Stimulated activated CD4-positive, alpha-beta T cell treated with anti-CD3 and anti-CD28 coated beads, Interleukin-2, amount 100 ng/mL, for 48 hours (primary cell): Measurements from ENCODE around the gene ZBTB24.
A peak's percentile ranks its signal among the peaks of the same experiment; 100 is the strongest.

Experiments used
- DNase-seq, 2 donors: peaks; one replicate each; pipeline ENCODE4 v3.0.0-alpha.2; 2020

Gene ZBTB24

DNA sequence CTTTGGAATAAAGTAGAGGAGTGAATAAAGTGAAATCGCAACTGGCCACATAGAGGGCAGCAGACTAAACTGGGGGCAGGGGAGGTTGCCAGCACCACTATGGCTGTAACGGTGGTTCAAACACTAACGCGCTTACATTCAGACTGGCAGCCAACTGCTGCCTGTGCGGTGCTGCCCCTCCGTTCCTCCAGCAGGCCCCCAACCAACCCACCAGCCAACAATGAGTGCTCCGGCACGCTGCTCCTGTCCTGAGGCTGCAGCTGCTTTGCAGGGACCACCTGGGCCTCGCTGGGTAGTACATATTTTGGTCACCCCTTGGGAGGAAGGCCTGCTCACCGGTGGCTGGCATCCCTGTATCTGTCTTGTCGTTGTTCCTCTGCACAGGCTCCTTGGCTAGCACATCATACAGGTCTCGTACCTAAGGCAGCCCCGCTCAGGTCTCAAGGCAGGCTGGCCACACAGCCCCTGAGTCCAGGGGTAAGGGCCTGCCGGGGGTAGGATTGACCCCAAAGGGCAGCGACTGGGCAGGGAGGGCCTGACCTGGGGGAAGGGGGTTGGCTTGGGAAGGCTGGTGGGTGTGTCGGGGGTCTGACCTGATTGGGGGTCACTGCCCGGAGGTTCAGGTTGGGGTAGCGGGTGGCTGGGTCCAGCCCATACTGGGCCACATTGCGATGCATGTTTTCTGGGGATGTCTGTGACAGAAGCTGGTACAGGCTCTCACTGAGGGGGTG lies 33.8 kb downstream of the ZBTB24 start:
- DNase-seq, result no peak

DNA sequence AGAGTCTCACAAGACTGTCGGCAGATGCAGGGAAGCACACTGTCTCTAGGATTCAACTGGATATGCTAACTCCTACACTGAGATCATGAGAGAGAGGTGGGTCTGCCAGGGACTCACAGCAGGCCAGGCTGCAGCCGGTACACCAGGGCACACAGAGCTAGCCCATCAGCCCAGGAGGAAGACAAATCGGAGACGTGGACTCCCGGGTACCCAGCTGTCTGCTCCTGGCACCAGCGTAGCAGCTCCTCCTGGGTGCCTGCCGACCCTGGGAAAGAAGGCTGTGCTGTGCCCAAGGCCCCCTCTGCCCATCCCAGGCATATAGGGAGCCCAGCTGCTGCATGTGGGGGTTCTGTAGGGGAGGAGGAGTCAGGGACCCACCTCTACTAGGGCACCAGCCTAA lies 34.4 kb downstream of the ZBTB24 start:
- no peak for DNase-seq

DNA sequence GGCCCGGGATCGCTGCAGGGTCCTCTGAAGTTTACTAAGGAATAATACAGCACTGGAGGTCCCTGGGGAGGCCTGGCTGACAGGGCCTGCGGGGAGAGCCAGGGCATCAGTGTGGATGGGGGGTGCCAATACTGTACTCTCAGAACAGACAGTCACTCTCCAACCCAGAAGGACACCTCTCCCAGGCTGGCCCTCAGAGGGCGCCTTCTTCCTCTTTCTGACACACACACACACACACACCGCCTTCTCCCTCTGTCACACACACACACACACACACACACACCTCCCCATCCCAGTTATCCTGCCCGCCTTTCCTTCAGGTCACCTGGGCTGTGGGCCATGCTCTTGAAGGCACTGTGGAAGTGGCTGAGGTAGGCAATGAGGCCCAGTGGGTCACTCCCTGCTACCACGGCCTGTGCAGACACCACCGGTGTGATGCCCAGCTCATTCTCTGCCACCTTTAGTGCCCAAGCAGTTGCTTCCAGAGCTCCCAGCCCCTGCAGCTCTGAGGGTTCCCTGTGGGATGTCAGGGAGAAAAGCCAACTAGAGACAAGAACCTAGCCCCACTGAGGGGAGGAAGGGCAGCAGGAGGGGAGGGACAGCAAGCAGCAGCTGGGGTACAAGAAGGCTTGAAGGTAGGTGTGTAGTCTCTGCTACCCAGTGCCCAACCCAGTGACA lies 35.0 kb downstream of the ZBTB24 start:
- DNase-seq, result no peak

DNA sequence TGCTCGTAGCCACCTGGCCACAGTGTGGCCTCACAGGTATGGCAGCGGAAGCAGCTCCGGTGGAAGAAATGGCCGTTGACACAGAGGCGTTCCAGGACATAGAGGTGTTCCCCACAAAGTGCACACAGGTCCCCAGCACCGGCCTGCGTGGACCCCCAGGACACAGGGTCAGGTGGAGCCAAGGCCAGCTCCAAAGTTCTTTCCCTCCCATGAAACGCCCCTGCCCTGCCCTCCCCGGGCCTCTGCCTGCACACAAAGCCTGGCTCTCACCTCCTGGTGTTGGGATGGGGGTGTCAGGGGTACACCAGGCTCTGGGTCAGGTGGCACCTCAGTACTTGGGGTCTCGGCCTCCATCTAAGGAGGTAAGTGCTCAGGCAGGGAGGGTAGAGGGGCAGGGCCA lies 35.9 kb downstream of the ZBTB24 start:
- DNase-seq, result no peak

DNA sequence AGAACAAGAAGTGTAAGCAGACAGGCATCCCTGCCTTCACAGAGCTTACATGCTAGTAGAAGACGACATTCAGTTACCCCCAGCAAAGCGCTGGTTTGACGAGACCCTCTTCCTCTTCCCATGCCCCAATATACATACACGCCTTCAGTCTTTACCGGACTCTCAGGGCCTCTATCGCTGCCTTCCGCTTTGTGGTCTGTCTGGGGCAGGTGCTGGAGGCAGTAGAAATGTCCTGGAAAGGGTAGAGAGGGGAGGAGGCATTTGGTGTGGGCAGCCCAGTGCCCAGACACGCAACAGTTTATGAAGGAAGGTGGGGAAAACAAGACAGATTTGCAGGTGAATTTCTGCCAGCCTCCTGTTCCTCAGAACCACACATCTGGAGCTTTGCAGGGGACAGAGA lies 36.5 kb downstream of the ZBTB24 start:
- no peak for DNase-seq

DNA sequence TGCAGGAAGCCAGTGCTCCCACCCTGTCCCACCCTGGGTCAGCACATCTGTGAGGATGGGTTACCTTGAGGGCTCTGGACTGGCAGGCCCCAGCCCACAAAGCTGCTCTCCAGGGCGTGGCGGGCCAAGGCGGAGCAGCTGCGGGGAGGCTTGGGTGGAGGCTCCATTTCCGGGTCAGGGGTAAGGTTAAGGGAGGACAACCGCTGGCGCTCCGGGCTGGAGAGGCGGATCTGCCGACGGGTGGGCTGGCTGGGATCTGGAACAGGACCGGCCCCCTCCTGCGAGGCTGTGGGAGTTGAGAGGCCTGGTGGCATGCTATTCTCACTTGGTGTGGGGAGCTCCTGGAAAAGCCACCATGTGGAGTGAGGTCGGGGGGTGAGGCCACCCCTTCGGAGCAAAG lies 36.9 kb downstream of the ZBTB24 start:
- DNase-seq, result no peak

DNA sequence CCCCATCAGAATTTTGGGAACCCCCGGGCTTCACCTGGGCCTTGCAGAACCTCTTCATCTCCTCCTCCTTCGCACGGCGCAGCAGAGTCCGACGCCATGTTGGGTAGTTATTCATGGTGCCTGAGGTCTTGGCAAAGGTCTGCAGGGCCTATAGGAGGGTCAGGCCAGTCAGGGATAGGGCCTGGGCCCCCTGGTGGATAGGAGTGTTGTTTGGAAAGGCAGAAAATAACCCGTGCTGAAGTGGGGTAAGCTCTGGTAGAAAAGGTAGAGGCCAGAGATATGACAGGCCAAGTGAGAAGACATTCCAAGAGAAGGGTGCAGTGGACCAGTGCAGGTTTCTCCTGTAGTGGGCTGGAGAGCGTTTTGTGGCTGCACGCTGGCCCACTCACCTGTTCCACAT lies 37.6 kb downstream of the ZBTB24 start:
- no peak for DNase-seq

DNA sequence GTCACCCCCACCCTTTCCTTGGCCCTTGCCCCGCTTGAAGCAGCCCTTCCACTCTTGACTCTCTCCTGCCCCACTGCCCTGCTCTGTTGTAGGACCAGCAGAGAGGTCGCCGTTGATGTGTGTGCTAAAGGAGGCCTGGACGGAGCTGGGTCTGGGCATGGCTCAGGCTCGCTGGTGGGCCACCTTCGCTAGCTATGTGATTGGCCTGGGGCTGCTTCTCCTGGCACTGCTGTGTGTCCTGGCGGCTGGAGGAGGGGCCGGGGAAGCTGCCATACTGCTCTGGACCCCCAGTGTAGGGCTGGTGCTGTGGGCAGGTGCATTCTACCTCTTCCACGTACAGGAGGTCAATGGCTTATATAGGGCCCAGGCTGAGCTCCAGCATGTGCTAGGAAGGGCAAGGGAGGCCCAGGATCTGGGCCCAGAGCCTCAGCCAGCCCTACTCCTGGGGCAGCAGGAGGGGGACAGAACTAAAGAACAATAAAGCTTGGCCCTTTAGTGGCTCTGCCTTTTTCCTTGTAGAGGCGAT lies 39.5 kb downstream of the ZBTB24 start:
- no peak for DNase-seq

DNA sequence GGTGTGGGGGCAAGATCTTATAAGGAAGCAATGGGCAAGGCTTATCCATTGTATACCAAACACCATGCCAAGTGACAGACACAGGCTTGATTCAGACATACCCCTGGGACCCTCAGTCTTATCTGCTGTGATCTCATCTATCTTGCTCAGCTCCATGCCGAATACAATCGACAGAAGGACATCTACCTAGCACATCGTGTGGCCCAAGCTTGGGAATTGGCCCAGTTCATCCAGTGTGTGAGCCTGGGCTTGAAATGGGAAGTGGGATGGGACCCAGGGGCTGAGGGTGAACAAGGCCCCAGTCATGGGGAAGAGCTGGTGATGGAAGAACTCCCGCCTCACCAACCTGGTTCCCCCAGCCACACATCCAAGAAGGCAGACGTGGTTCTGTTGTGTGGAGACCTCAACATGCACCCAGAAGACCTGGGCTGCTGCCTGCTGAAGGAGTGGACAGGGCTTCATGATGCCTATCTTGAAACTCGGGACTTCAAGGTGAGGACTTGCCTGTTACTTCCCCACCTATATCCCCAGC lies 40.6 kb downstream of the ZBTB24 start:
- DNase-seq, result no peak

DNA sequence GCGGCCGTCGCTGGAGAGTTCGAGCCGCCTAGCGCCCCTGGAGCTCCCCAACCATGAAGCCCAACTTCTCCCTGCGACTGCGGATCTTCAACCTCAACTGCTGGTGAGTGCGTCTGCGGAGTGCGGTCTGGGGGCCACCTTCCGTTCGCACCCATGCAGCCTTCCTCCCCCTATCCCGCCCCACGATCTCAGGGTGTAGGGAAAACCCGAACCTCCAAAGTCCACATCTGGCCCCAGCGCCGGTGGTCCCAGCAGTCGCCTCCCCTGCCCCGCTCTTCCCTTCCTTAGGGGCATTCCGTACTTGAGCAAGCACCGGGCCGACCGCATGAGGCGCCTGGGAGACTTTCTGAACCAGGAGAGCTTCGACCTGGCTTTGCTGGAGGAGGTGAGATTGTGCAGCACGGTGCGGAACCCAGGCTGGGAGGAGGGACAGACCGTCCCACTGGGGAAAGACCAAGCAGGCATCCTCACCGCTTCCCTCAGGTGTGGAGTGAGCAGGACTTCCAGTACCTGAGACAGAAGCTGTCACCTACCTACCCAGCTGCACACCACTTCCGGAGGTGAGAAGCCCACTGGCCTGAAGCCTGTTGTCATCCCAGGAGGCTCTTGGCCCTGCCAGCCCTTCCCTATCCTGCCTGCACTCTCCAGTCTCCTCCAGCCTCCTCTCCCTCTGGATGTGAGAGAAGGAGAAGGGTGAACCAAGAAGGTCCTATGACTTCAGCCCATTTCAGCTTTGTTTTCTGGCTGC lies 41.8 kb downstream of the ZBTB24 start:
- DNase-seq, result no peak

DNA sequence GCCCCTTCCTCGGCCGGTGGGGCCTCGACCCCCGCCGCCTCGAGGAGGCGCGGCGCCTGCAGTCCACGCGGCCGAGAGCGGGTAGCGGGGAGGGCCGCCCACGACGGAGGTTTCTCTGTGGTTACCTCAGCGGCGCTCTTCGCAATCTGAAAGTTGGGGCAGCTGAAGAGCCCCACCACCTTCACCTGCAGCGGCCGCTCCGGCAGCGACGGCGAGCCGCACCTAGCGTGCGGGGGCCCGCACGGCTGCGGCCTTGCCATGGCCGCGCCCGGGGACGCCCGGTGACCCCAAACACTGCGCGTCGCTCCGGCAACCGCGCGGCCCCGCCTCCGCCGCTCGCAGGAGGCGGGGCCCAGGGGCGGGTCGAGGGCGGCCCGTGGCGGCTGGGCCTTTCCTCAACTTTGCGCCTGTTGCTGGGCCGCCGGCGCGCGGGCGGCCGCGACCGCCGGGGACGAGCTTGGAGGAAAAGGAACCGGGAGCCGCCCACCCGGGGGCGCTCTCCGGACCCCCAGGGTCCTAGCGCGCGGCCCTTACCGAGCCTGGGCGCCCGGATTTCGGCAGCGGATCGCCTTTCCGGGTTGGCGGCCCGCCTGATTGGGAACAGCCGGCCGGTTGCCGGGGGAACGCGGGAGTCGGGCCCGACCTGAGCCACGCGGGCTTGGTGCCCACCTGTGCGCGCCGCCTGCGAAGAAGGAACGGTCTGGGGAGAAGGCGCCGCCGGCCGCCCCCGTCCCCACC lies 42.5 kb downstream of the ZBTB24 start, which contains the start of the genes PPIL6 and SMPD2:
TSS of gene PPIL6 (minus strand) at position 298 of the 738 bp plus-strand sequence. CDS start at position 260, 38 bp downstream.
TSS of gene SMPD2 (plus strand) at position 394 of the 738 bp plus-strand sequence. CDS start 398 bp downstream, outside the sequence.
- peak; percentile 66 to 67 for DNase-seq

DNA sequence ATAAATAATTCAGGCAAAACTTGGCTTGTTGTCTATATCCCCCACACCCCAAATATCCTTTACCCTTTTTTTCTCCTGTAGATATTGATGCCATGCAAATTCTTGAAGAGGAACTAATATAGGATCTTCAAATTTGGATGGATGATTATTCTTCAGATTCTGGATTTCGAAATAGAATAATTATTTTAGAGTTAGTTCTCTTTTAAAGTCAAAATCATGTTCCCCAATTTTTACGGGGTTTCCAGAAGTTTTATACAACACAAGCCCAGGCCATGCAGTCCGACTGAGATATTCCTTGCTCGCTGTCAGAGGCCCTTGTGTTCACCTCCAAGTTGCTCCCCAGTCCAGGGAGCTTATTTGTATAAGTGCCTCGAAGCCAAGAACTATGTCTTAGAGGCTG lies 47.0 kb downstream of the ZBTB24 start:
- no peak for DNase-seq

DNA sequence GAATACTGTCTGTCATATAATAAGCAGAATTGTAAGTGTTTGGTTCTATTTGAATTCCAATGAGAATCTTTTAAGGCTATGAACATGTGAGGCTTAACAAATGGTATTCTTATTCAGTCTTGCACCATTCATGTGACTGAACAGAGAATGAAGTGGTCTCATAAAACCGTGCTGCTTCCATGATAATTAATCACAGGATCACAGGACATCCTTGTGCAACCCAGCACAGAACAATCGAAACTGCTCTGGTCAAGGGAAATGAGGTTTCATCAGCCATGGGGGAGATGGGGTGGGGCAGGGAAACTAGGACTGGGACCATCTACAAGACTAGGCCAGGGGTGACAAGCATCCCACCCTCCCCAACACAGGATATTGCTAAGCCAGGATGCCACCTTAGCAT lies 48.6 kb downstream of the ZBTB24 start:
- DNase-seq, result no peak

DNA sequence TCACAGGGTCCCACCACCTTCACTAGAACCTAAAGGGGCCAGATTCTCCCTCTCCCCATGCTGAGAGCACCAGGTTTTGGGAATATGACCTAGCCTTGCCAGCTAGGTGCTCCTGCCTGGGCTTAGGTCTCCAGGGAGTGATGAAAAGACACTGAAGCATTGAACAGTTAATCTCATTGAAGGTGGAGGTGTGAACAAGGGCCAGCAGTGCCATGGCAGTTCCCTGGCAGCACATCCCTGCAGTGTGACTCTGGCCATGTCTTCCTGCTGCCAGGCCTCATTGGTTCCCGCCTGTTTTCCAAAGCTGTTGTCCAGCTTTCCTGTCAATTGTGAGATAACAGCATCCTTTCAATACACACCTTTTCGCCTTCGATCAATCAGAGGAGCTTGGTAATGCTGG lies 53.5 kb downstream of the ZBTB24 start:
- DNase-seq, result no peak

DNA sequence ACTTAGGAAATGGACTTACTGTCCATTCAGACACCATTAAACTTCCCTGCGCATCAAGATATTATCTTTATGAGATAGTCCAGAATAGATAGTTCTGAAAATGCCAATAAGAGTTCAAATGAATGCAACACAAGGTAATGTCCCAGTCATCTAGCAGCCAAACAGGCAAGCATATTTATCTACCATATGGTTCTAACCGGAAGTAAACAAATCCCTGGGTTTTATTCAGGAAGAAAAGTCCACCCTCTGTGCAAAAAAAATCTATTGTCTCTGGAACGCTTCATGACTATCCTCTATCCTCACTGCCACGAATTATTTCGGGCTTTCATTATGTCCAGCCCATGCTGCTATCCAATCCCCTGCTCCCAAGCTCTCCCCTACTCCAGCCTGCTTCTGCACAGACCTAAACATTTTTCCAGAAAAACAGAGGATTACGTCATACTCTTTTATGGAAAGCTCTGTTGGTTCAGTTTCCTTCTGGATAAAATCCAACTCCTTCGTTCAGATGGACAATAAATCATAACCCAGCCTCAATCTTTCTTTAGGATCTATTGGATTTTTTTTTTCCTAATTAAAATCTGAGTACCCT lies 54.0 kb downstream of the ZBTB24 start:
- DNase-seq, result no peak

DNA sequence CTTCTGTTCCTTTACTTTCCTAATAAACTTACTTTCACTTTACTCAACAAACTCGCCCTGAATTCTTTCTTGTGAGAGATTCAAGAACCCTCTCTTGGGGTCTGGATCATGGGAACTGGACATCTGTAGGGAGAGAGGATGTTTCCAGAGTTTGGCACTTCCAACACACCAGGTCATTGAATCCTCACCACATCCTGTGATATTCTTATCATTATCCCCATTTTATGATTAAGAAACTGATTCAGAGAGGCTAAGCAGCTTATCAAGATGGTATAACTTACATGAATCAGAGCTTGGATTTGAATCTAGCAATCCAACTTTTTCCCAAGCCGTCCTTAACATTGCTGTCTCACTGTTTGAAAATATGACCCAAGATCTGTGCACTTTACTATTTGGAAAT lies 58.1 kb downstream of the ZBTB24 start:
- no peak for DNase-seq

DNA sequence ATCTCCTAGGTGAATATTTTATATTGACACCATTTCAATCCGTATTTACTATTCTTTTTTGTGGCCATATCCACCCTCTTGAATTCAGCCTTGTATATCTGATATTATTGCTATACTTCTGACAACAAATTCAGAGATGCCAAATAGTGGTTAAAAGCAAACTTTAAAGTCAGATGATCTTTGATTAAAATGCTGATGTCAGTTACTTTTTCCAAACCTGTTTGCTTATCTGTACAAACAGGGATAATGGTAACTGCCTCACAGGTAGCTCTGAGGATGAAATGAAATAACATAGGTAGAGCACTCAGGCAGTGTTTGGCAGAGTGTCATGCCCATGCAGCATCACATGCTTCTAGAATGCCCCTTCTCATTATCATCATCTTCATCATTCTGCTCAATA lies 61.8 kb downstream of the ZBTB24 start:
- DNase-seq, result no peak

DNA sequence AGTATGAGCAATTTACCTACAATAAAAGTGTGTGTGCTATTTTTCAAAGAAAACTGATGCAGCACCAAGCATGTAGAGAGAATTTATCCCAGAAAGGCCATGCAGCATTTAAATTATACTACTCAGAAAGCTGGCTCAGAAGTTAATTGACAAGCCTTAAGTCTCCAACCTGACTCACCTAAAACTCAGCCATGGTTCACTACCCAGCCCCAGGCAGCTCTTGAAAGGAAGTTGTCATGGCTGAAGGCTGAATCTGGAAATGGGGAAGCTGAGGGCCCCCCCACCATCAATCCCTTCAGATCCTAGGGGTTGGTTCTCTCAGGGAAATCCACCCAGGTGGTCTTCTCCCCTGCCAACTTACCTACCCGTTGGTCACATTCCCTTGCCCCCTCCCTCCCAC lies 62.3 kb downstream of the ZBTB24 start:
- DNase-seq, result no peak

DNA sequence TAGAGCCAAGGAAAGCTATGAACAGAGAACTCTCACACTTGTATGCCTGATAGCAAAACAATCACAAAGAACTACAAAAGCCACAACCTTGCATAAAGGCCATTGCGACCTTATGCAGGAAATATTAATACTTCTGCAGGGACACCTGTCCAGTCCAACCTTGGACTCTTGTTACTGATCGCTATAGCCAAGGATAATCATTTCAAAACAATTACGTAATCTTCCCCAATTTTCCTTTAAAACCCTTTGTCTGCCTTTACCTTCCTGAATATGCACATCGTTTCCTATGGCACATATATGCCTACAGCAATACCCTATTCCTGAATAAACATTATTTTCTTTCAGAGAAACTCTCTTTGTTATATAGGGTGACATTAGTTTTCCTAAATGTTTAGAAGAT lies 65.4 kb downstream of the ZBTB24 start:
- DNase-seq, result no peak
